ENCODE data around the gene NIM1K. TPM values are rescaled to one million over a fixed set of nuclear protein-coding genes. Genes with fewer than 3 reads are reported as not detected.

The NIM1K gene
- total RNA-seq, 2 donors from 2014 or later, result 0.85 TPM; not detected in 1

- no peak for TF ChIP-seq CTCF (IDR thresholded peaks at IDR 0.05)
- Histone ChIP-seq H3K4me3 (no peak overlapping the region), H3K4me1 (ENCODE audit: control insufficient read depth in 1 of 2, low read depth in 2 of 2) (no peaks in the 10 kb centered on the region), H3K9me3 (no peaks in the 10 kb centered on the region), H3K36me3 (peaks cover 7% of the 10 kb centered on the region), H3K27me3 (replicated peaks; ENCODE audit: insufficient read depth) (no peaks in the 10 kb centered on the region), H3K27ac (no peak overlapping the region)
- DNase-seq (ENCODE audit: low spot score) (no peak), ATAC-seq (ENCODE audit: insufficient number of reproducible peaks, low FRiP score, low read depth) (no peak)
These were observed 20.6 kb upstream of the NIM1K start for GRCh38 chr5:43171451-43171850.

GRCh38 chr5:43171926-43172325 is 20.1 kb upstream of the NIM1K start:
- TF ChIP-seq CTCF (IDR thresholded peaks at IDR 0.05), result no peak
- ATAC-seq (ENCODE audit: insufficient number of reproducible peaks, low FRiP score, low read depth) (no peak), DNase-seq (ENCODE audit: low spot score) (no peak)
- no peak overlapping the region for H3K27ac ChIP-seq
- H3K4me3 ChIP-seq, result no peak overlapping the region
- no peaks in the 10 kb centered on the region for H3K9me3 ChIP-seq
- peaks cover 7% of the 10 kb centered on the region for H3K36me3 ChIP-seq
- no peaks in the 10 kb centered on the region for H3K4me1 ChIP-seq (ENCODE audit: control insufficient read depth in 1 of 2, low read depth in 2 of 2)
- H3K27me3 ChIP-seq (replicated peaks; ENCODE audit: insufficient read depth), result no peaks in the 10 kb centered on the region

- ATAC-seq (ENCODE audit: insufficient number of reproducible peaks, low FRiP score, low read depth), result no peak
- no peak for DNase-seq (ENCODE audit: low spot score)
- Histone ChIP-seq H3K4me3 (no peak overlapping the region), H3K36me3 (peaks cover 7% of the 10 kb centered on the region), H3K9me3 (no peaks in the 10 kb centered on the region), H3K27me3 (replicated peaks; ENCODE audit: insufficient read depth) (no peaks in the 10 kb centered on the region), H3K4me1 (ENCODE audit: control insufficient read depth in 1 of 2, low read depth in 2 of 2) (no peaks in the 10 kb centered on the region), H3K27ac (no peak overlapping the region)
- no peak for TF ChIP-seq CTCF (IDR thresholded peaks at IDR 0.05)
These were observed 19.2 kb upstream of the NIM1K start for GRCh38 chr5:43172779-43173178.

GRCh38 chr5:43174586-43174985 is 17.4 kb upstream of the NIM1K start:
- Histone ChIP-seq H3K4me1 (ENCODE audit: control insufficient read depth in 1 of 2, low read depth in 2 of 2) (no peaks in the 10 kb centered on the region), H3K36me3 (peaks cover 7% of the 10 kb centered on the region), H3K27ac (no peak overlapping the region), H3K9me3 (no peaks in the 10 kb centered on the region), H3K4me3 (no peak overlapping the region), H3K27me3 (replicated peaks; ENCODE audit: insufficient read depth) (no peaks in the 10 kb centered on the region)
- DNase-seq (ENCODE audit: low spot score) (no peak), ATAC-seq (ENCODE audit: insufficient number of reproducible peaks, low FRiP score, low read depth) (no peak)
- TF ChIP-seq CTCF (IDR thresholded peaks at IDR 0.05), result no peak

GRCh38 chr5:43179836-43180235 is 12.2 kb upstream of the NIM1K start:
- DNase-seq (ENCODE audit: low spot score) (no peak), ATAC-seq (ENCODE audit: insufficient number of reproducible peaks, low FRiP score, low read depth) (no peak)
- Histone ChIP-seq H3K27ac (no peak overlapping the region), H3K27me3 (replicated peaks; ENCODE audit: insufficient read depth) (no peaks in the 10 kb centered on the region), H3K36me3 (no peaks in the 10 kb centered on the region), H3K4me3 (no peak overlapping the region), H3K4me1 (ENCODE audit: control insufficient read depth in 1 of 2, low read depth in 2 of 2) (no peaks in the 10 kb centered on the region), H3K9me3 (no peaks in the 10 kb centered on the region)
- no peak for TF ChIP-seq CTCF (IDR thresholded peaks at IDR 0.05)

All from thoracic aorta (tissue), 2 donors.